PC-3 (cell line): ENCODE measurements around the gene FRMD5. TPM values are rescaled to one million over a fixed set of nuclear protein-coding genes. Genes with fewer than 3 reads are reported as not detected.

Source experiments
- ATAC-seq: fragments of 200-7000 bp; cut with Tn5 transposase; 2 replicates; pipeline ENCODE4 v1.9.1; 2020; ENCODE audit warnings: mild to moderate bottlenecking, moderate library complexity
- BruUV-seq: library from RNA; stranded (reverse); fragments of 400-500 nt; replicated peaks from 2 replicates; lab custom pipeline; 2021; lab: Mats Ljungman, UMichigan
- CTCF ChIA-PET: fragments of 300-600 bp; sonication (Branson Sonifier 250); formaldehyde crosslinking; loops from one replicate; lab custom pipeline; 2022; ENCODE audit warnings: antibody characterized with exemption; lab: Charles Lee
- POLR2A ChIA-PET: fragments of 300-600 bp; sonication (Branson Sonifier 250); formaldehyde crosslinking; loops from one replicate; lab custom pipeline; 2022; ENCODE audit warnings: antibody characterized with exemption; ENCODE audit not compliant: unreplicated experiment; lab: Charles Lee
- DNase-seq: peaks from one replicate; pipeline ENCODE4 v3.0.0-alpha.2; 2015
- H2AFZ ChIP-seq: fragments of 300-600 bp; sonication (generic); 2 replicates; pipeline ENCODE4 v1.6.0; 2016; ENCODE audit warnings: antibody characterized with exemption, low read length
- H3F3A ChIP-seq: fragments of 300-600 bp; sonication (generic); one replicate; pipeline ENCODE4 v1.6.0; 2017; ENCODE audit warnings: antibody characterized with exemption, low read length, control low read depth, mild to moderate bottlenecking; ENCODE audit not compliant: unreplicated experiment
- H3K27ac ChIP-seq: fragments of 300-600 bp; sonication (generic); 2 replicates; pipeline ENCODE4 v1.5.1; 2016; ENCODE audit warnings: mild to moderate bottlenecking, low read length
- H3K27me3 ChIP-seq: fragments of 300-600 bp; sonication (generic); 2 replicates; pipeline ENCODE4 v1.6.1; 2016; ENCODE audit warnings: low read length, mixed read lengths
- H3K36me3 ChIP-seq: fragments of 300-600 bp; sonication (generic); 2 replicates; pipeline ENCODE4 v1.6.1; 2016; ENCODE audit warnings: low read depth, mixed run types, low read length, mixed read lengths
- H3K4me1 ChIP-seq: fragments of 300-600 bp; sonication (generic); 2 replicates; pipeline ENCODE4 v1.5.1; 2016; ENCODE audit warnings: low read length; ENCODE audit not compliant: insufficient read depth
- H3K4me2 ChIP-seq: fragments of 300-600 bp; sonication (generic); 2 replicates; pipeline ENCODE4 v1.6.0; 2016; ENCODE audit warnings: low read length
- H3K4me3 ChIP-seq: fragments of 300-600 bp; sonication (generic); 2 replicates; pipeline ENCODE4 v1.5.1; 2016; ENCODE audit warnings: mild to moderate bottlenecking, low read length, mixed read lengths
- H3K79me2 ChIP-seq: fragments of 300-600 bp; sonication (generic); 2 replicates; pipeline ENCODE4 v1.6.1; 2017; ENCODE audit warnings: low read length, mixed read lengths
- H3K9ac ChIP-seq: fragments of 300-600 bp; sonication (generic); 2 replicates; pipeline ENCODE4 v1.6.0; 2016; ENCODE audit warnings: mild to moderate bottlenecking, low read length
- H3K9me2 ChIP-seq: fragments of 300-600 bp; sonication (generic); replicated peaks from 2 replicates; pipeline ENCODE4 v1.6.1; 2016; ENCODE audit warnings: mixed run types, low read length, mixed read lengths
- H3K9me3 ChIP-seq: fragments of 300-600 bp; sonication (generic); 2 replicates; pipeline ENCODE4 v1.6.1; 2016; ENCODE audit warnings: low read length, mixed read lengths
- H4K20me1 ChIP-seq: fragments of 300-600 bp; sonication (generic); 2 replicates; pipeline ENCODE4 v1.6.1; 2016; ENCODE audit warnings: low read length, mixed read lengths
- CTCF ChIP-seq: fragments of 300-600 bp; sonication (generic); conservative IDR thresholded peaks from 2 replicates; pipeline ENCODE4 v1.5.1; 2017; ENCODE audit warnings: antibody characterized with exemption, low read depth, mild to moderate bottlenecking, low read length
- EZH2 ChIP-seq: fragments of 300-600 bp; sonication (generic); IDR thresholded peaks from one replicate; pipeline ENCODE4 v1.6.1; 2017; ENCODE audit warnings: antibody characterized with exemption, mild to moderate bottlenecking, low read length; ENCODE audit not compliant: unreplicated experiment
- EZH2phosphoT487 ChIP-seq: fragments of 300-600 bp; sonication (generic); IDR thresholded peaks from 2 replicates; pipeline ENCODE4 v1.6.1; 2018; ENCODE audit warnings: mild to moderate bottlenecking, antibody characterized with exemption, low read length, borderline replicate concordance
- intact Hi-C: fragments of 100-400 bp; cut with micrococcal nuclease; formaldehyde crosslinking; loops from 2 replicates; pipeline ENCODE4 v1.9.0; 2023
- total RNA-seq: library from RNA; depleted of rRNA; stranded (reverse); fragments of >200 nt; gene quantifications from 2 replicates; pipeline ENCODE4 v1.2.3, GENCODE V29; 2014

The FRMD5 gene
- total RNA-seq, 1 experiment from 2014 or later: 8.7 TPM

GRCh38 chr15:43932907-43933306 is 262.2 kb downstream of the FRMD5 start:
- DNase-seq (no peak), ATAC-seq (no peak)
- Histone ChIP-seq H3K27me3 (no peaks in the 10 kb centered on the region), H3K9me2 (no peaks in the 10 kb centered on the region), H3K9ac (no peak overlapping the region), H3K4me1 (no peaks in the 10 kb centered on the region), H3K79me2 (no peaks in the 10 kb centered on the region), H4K20me1 (no peaks in the 10 kb centered on the region), H2AFZ (no peak overlapping the region), H3K4me2 (no peak overlapping the region), H3F3A (no peaks in the 10 kb centered on the region), H3K4me3 (no peak overlapping the region), H3K9me3 (no peaks in the 10 kb centered on the region), H3K36me3 (no peaks in the 10 kb centered on the region), H3K27ac (no peak overlapping the region)
- TF ChIP-seq EZH2 (no peak), CTCF (no peak), EZH2phosphoT487 (no peak)
- POLR2A ChIA-PET: no interaction called here
- CTCF ChIA-PET: no interaction called here
- intact Hi-C loops: no loop called here
- no TSS peak for BruUV-seq

GRCh38 chr15:43931790-43932435 is 263.2 kb downstream of the FRMD5 start:
- ChIA-PET CTCF (no interaction called here), POLR2A (no interaction called here)
- H3K9me2 ChIP-seq: no peaks in the 10 kb centered on the region
- H3K4me2 ChIP-seq: no peak overlapping the region
- H3K4me1 ChIP-seq: 0 out of 2 replicates have a peak, but pooled peaks cover 7% of the 10 kb centered on the region
- no peak for TF ChIP-seq CTCF
- H3K79me2 ChIP-seq: no peaks in the 10 kb centered on the region
- no peak for ATAC-seq
- DNase-seq: no peak
- H2AFZ ChIP-seq: no peak overlapping the region
- H4K20me1 ChIP-seq: no peaks in the 10 kb centered on the region
- no peak overlapping the region for H3K9ac ChIP-seq
- intact Hi-C loops: no loop called here
- H3K36me3 ChIP-seq: no peaks in the 10 kb centered on the region
- H3K9me3 ChIP-seq: no peaks in the 10 kb centered on the region
- H3F3A ChIP-seq: no peaks in the 10 kb centered on the region
- H3K27ac ChIP-seq: no peak overlapping the region
- H3K27me3 ChIP-seq: no peaks in the 10 kb centered on the region
- no peak overlapping the region for H3K4me3 ChIP-seq
- BruUV-seq: no TSS peak

DNA sequence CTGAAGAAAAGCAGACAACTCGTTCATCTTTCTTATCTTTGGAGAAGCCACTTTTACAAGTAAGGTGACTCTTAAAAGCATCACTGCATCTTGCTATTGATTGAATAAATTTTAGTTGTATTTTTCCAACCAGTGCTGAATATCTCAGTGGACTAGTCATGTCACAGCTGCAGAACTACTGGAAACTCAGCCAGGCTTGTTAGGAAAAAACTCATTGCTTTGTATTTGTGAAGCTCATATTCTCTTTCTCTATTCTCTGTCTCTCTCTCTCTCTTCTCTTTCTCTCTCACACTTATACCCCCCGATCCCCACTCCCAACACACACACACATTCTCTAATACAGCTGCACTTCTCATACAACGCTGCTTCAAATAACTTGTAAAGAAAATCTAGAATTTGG is 264.0 kb downstream of the FRMD5 start:
- Histone ChIP-seq H3K9ac (no peak overlapping the region), H3K9me2 (no peaks in the 10 kb centered on the region), H3K4me1 (0 out of 2 replicates have a peak, but pooled peaks cover 7% of the 10 kb centered on the region), H4K20me1 (no peaks in the 10 kb centered on the region), H3K79me2 (no peaks in the 10 kb centered on the region), H3K27me3 (no peaks in the 10 kb centered on the region), H3K4me2 (no peak overlapping the region), H3K36me3 (no peaks in the 10 kb centered on the region), H3K4me3 (no peak overlapping the region), H3F3A (no peaks in the 10 kb centered on the region), H3K27ac (no peak overlapping the region), H2AFZ (no peak overlapping the region), H3K9me3 (no peaks in the 10 kb centered on the region)
- BruUV-seq: no TSS peak
- POLR2A ChIA-PET: no interaction called here
- CTCF ChIA-PET: no interaction called here
- ATAC-seq (no peak), DNase-seq (no peak)
- TF ChIP-seq CTCF (no peak), EZH2phosphoT487 (no peak), EZH2 (no peak)
- intact Hi-C loops: no loop called here
